HG03520 (cell line): ENCODE data around the gene S1PR4.
"Not testable (repeated sequence)": the region's sequence is repeated elsewhere in the genome, so short reads cannot be mapped to it uniquely, and the experiment has no call there.

ENCODE experiments used
- ATAC-seq: cut with Tn5 transposase; IDR thresholded peaks from one replicate; pipeline ENCODE4 v1.9.1; 2021; ENCODE audit warnings: mild to moderate bottlenecking, moderate library complexity; ENCODE audit not compliant: unreplicated experiment

S1PR4 gene

GRCh38 chr19:3210347-3211017, 31.9 kb downstream of the S1PR4 start:
- ATAC-seq, result no peak

- ATAC-seq, result no peak
Observed at GRCh38 chr19:3211191-3211590, 32.6 kb downstream of the S1PR4 start.

DNA sequence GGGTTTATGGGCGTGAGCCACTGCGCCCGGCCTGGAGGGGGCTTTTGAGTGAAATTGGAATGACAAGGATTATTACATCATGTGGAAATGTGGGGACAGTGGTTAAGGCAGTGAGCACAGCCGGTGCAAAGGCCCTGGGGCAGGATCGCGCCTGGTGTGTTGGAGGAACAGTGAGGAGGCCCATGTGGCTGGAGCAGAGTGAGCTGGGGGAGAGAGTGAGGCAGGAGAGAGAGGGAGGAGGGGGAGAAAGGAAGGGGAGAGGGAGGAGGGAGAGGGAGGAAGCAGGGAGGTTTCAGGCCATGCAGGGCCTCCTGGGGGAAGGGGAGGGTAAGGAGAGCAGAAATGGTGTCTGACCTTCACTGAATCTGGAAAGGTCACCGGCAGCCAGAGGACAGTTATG, 34.6 kb downstream of the S1PR4 start:
- no peak for ATAC-seq

DNA sequence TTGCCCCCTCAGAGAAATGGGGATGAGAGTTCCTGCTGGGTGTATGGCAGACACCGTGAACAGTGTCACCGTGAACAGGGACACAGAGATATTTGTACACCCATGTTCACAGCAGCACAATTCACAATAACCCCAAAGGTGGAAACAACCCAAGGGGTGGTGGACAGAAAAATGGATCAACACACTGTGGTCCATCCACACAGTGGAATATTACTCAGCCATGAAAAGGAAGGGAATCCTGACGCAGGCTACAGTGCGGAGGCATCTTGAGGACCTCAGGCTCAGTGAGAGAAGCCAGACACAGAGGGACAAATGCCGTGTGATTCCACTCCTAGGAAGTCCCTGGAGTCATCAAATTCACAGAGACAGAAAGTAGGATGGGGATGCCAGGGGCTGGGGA, 38.3 kb downstream of the S1PR4 start:
- no peak for ATAC-seq

- no peak for ATAC-seq
Observed at GRCh38 chr19:3220576-3220975, 42.0 kb downstream of the S1PR4 start.

DNA sequence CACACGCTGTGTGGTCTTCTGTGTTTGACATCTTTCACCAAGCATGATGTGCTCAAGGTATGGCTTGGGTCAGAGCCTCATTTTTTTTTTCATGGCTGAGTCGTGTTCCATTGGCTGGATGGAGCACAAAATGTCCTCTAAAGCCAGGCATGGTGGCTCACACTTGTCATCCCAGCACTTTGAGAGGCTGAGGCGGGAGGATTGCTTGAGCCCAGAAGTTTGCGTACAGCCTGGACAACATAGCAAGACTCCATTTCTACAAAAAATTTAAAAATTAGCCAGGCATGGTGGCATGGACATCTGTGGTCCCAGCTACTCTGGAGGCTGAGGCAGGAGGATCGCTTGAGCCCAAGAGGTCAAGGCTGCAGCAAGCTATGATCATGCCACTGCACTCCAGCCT, 43.0 kb downstream of the S1PR4 start:
- not testable (repeated sequence) for ATAC-seq

- ATAC-seq, result no peak
Observed at GRCh38 chr19:3222709-3223108, 44.1 kb downstream of the S1PR4 start.

DNA sequence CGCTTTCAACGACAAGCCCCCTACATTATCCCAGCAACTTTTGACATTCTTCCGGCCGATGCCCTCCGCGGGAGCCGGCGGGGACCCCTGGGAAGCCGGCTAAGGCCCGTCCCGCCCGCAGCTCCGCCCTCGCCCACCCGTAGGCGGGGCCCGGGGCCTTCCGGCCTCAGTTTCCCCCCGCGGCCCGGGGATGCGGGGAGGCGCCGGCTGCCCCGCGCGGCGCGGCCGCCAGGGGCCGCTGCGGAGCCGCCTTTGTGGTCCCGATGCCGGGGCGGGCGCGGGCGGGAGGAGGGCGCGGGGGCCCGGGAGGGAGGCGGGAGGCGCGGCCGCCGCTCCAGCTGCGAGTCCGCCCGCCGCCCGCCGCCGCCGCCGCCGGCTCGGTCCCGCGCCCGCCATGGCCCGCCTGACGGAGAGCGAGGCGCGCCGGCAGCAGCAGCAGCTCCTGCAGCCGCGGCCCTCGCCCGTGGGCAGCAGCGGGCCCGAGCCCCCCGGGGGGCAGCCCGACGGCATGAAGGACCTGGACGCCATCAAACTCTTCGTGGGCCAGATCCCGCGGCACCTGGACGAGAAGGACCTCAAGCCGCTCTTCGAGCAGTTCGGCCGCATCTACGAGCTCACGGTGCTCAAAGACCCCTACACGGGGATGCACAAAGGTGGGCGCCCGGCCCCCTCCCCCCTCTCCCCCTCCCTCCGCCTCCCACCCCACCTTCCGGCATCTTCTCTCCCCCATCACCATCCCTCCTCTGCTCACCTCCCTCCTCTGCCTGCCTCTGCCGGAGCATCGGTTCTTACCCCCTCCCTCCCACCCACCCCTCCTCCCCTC, 46.0 kb downstream of the S1PR4 start, which contains the start of gene CELF5:
Gene CELF5, plus strand, starts transcription at position 316 of the 823 bp plus-strand sequence. Its CDS starts 79 bp downstream, at position 395.
- no peak for ATAC-seq

- ATAC-seq, result no peak
Observed at GRCh38 chr19:3225169-3225485, 46.6 kb downstream of the S1PR4 start.

- no peak for ATAC-seq
Observed at GRCh38 chr19:3225677-3226093, 47.1 kb downstream of the S1PR4 start.

GRCh38 chr19:3227054-3227626, 48.6 kb downstream of the S1PR4 start:
- ATAC-seq, result no peak

GRCh38 chr19:3229346-3229743, 50.8 kb downstream of the S1PR4 start:
- ATAC-seq, result no peak
